ENCODE measurements around the gene CERS3.

Gene CERS3

GRCh38 chr15:100529556-100529955 is 806 bp upstream of the CERS3 start:
- no peak for DNase-seq (ENCODE audit: low spot score)

GRCh38 chr15:100526027-100526481 is 2.7 kb downstream of the CERS3 start:
- DNase-seq (ENCODE audit: low spot score), result no peak

GRCh38 chr15:100525436-100525835 is 3.3 kb downstream of the CERS3 start:
- DNase-seq (ENCODE audit: low spot score), result no peak

- no peak for DNase-seq (ENCODE audit: low spot score)
These were observed 4.4 kb downstream of the CERS3 start for GRCh38 chr15:100524326-100524725.

- DNase-seq (ENCODE audit: low spot score), result no peak
These were observed 6.8 kb downstream of the CERS3 start for GRCh38 chr15:100521907-100522306.

- no peak for DNase-seq (ENCODE audit: low spot score)
These were observed 8.4 kb downstream of the CERS3 start for GRCh38 chr15:100520132-100520921.

- DNase-seq (ENCODE audit: low spot score), result no peak
These were observed 10.9 kb downstream of the CERS3 start for GRCh38 chr15:100517846-100518245.

GRCh38 chr15:100516643-100517512 is 11.9 kb downstream of the CERS3 start:
- DNase-seq (ENCODE audit: low spot score), result no peak

GRCh38 chr15:100515758-100516157 is 13.0 kb downstream of the CERS3 start:
- DNase-seq (ENCODE audit: low spot score), result no peak

GRCh38 chr15:100508641-100509300 is 20.0 kb downstream of the CERS3 start:
- no peak for DNase-seq (ENCODE audit: low spot score)

GRCh38 chr15:100502651-100503050 is 26.1 kb downstream of the CERS3 start:
- no peak for DNase-seq (ENCODE audit: low spot score)

- DNase-seq (ENCODE audit: low spot score), result no peak
These were observed 27.6 kb downstream of the CERS3 start for GRCh38 chr15:100501117-100501516.

- no peak for DNase-seq (ENCODE audit: low spot score)
These were observed 28.3 kb downstream of the CERS3 start for GRCh38 chr15:100500226-100500990.

- no peak for DNase-seq (ENCODE audit: low spot score)
These were observed 32.9 kb downstream of the CERS3 start for GRCh38 chr15:100495861-100496260.

- no peak for DNase-seq (ENCODE audit: low spot score)
These were observed 35.5 kb downstream of the CERS3 start for GRCh38 chr15:100493213-100493612.

GRCh38 chr15:100484443-100484842 is 44.3 kb downstream of the CERS3 start:
- DNase-seq (ENCODE audit: low spot score), result no peak

- DNase-seq (ENCODE audit: low spot score), result no peak
These were observed 45.4 kb downstream of the CERS3 start for GRCh38 chr15:100483370-100483769.

- DNase-seq (ENCODE audit: low spot score), result no peak
These were observed 51.9 kb downstream of the CERS3 start for GRCh38 chr15:100476805-100477204.

- DNase-seq (ENCODE audit: low spot score), result no peak
These were observed 56.0 kb downstream of the CERS3 start for GRCh38 chr15:100472736-100473135.

- DNase-seq (ENCODE audit: low spot score), result no peak
These were observed 56.8 kb downstream of the CERS3 start for GRCh38 chr15:100471933-100472332.

- DNase-seq (ENCODE audit: low spot score), result no peak
These were observed 60.5 kb downstream of the CERS3 start for GRCh38 chr15:100468285-100468684.

- DNase-seq (ENCODE audit: low spot score), result no peak
These were observed 62.7 kb downstream of the CERS3 start for GRCh38 chr15:100466073-100466472.

Measured in D341Med (cell line).